ENCODE data around the gene SLC16A2.
A peak's percentile ranks its signal among the peaks of the same experiment; 100 is the strongest.

SLC16A2 gene

DNA sequence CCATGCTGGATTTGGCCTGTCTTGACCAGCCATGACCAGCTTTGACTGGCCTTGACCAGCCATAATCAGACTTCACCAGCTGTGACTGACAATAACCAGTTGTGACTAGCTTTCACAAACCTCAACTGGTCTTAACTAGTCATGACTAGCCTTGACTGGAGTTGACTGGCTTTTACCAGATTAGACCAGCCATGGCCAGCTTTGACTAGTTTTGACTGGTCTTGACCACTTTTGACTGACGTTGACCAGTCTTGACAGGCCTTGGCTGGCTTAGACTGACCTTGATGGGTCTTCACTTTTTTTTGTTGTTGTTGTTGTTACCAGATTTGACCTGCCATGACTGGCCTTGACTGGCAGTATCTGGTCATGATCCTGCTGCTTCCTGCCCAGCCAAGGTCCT, 125.7 kb downstream of the SLC16A2 start:
- H3K4me3 ChIP-seq (ENCODE audit: low read depth, low read length), result no peak overlapping the region
- TF ChIP-seq, protein P1, sequence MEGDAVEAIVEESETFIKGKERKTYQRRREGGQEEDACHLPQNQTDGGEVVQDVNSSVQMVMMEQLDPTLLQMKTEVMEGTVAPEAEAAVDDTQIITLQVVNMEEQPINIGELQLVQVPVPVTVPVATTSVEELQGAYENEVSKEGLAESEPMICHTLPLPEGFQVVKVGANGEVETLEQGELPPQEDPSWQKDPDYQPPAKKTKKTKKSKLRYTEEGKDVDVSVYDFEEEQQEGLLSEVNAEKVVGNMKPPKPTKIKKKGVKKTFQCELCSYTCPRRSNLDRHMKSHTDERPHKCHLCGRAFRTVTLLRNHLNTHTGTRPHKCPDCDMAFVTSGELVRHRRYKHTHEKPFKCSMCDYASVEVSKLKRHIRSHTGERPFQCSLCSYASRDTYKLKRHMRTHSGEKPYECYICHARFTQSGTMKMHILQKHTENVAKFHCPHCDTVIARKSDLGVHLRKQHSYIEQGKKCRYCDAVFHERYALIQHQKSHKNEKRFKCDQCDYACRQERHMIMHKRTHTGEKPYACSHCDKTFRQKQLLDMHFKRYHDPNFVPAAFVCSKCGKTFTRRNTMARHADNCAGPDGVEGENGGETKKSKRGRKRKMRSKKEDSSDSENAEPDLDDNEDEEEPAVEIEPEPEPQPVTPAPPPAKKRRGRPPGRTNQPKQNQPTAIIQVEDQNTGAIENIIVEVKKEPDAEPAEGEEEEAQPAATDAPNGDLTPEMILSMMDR (IDR thresholded peaks at IDR 0.05; ENCODE audit: borderline replicate concordance, insufficient read depth, low read depth, low read length), result no peak

DNA sequence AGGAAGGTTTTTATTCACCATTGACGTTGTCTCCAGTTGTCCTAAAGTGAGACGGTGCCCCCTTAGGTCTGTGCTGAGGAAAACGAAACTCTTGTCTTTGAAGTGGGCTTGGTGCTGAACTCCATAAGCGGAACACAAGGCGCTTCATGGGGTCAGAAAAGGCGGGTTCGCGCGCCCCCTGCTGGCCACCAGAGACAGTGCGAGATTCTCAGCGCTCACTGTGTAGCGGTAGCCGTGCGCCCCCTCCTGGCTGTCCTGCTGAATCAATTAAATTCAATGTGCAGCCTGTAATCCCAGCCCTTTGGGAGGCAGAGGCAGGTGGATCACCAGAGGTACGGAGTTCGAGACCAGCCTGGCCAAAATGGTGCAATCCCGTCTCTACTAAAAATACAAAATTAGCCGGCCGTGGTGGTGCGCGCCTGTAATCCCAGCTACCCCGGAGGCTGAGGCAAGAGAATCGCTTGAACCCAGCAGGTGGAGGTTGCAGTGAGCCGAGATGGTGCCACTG, 129.1 kb downstream of the SLC16A2 start:
- TF ChIP-seq, protein P1 (IDR thresholded peaks at IDR 0.05; ENCODE audit: borderline replicate concordance, insufficient read depth, low read depth, low read length), result peak; percentile 97
- H3K4me3 ChIP-seq (ENCODE audit: low read depth, low read length), result no peak overlapping the region

- TF ChIP-seq, protein P1 (IDR thresholded peaks at IDR 0.05; ENCODE audit: borderline replicate concordance, insufficient read depth, low read depth, low read length), result no peak
- H3K4me3 ChIP-seq (ENCODE audit: low read depth, low read length), result no peak overlapping the region
Measured at GRCh38 chrX:74551934-74552333, 130.6 kb downstream of the SLC16A2 start.

GRCh38 chrX:74557378-74557777, 136.1 kb downstream of the SLC16A2 start:
- TF ChIP-seq, protein P1 (IDR thresholded peaks at IDR 0.05; ENCODE audit: borderline replicate concordance, insufficient read depth, low read depth, low read length), result no peak

DNA sequence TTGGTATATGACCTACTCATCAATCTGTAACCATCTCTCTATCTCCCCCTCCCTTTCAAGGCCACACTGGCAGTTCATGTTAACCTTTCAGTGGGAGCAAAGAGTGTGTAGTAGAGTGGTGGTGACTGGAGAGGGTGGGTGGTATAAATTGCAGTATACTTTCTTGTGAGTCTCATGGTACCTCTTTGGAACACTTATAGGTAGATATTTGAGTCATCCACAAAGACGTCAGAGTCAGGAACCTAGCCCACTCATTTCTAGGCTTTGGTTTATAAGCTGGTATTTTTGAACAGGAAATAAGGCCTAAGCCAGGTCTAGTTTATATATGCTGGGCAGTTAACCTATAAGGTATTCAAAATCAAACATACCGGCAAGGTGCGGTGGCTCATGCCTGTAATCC, 156.8 kb downstream of the SLC16A2 start:
- H3K4me3 ChIP-seq (ENCODE audit: low read depth, low read length), result no peak overlapping the region
- TF ChIP-seq, protein P1 (IDR thresholded peaks at IDR 0.05; ENCODE audit: borderline replicate concordance, insufficient read depth, low read depth, low read length), result no peak

More at GRCh38 chrX:74557378-74557777, 136.1 kb downstream of the SLC16A2 start:
- no peak overlapping the region for H3K4me3 ChIP-seq (ENCODE audit: low read depth, low read length)

DNA sequence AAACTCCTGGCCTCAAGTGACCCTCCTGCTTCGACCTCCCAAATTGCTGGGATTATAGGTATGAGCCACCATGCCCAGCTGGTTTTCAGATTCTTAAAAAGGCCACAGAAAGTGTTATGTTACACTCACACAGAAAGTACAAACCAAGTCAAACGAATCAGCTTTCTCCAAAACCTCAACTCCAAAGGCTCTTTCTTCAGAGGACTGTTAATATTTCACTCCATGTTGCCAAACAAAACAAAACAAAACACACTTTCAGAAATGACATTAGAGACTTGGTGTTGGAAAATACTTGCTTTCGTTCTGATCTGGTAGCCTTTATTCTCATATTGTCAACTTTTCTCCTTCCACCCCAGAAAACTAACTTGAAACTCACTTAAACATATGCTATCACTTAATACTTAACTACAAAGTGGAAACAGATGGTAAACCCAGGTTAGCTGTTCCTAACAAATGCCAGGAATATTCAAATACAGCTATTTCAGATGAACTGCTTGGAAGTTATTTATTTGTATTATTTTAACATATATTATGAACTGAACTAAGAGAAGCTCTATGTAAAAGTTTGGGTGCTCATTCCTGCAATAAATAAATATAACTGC, 158.4 kb downstream of the SLC16A2 start:
- H3K4me3 ChIP-seq (ENCODE audit: low read depth, low read length), result no peak overlapping the region
- TF ChIP-seq, protein P1 (IDR thresholded peaks at IDR 0.05; ENCODE audit: borderline replicate concordance, insufficient read depth, low read depth, low read length), result no peak
